Peyer's patch (tissue), 4 donors: ENCODE results near the gene ELF4. TPM values are rescaled to one million over a fixed set of nuclear protein-coding genes. Genes with fewer than 3 reads are reported as not detected.

ENCODE experiments used
- DNase-seq, 3 donors: peaks; one replicate each; pipeline ENCODE4 v3.0.0-alpha.2; 2017 to 2019
- H3K27ac ChIP-seq, 4 donors: fragments of 200-600 bp; sonication (generic); one replicate each; pipeline ENCODE4 v1.5.1; 2016 to 2019
- H3K27me3 ChIP-seq, 2 donors: fragments of 200-600 bp; sonication (generic); one replicate each; pipeline ENCODE4 v1.5.1; 2019
- H3K36me3 ChIP-seq, 3 donors: fragments of 200-600 bp; sonication (generic); one replicate each; pipeline ENCODE4 v1.5.1; 2016 to 2019
- H3K4me1 ChIP-seq, 4 donors: fragments of 200-600 bp; sonication (generic); one replicate each; pipeline ENCODE4 v1.5.1; 2016 to 2019
- H3K4me3 ChIP-seq, 4 donors: fragments of 200-600 bp; sonication (generic); 1 replicate in 3 of 4; 2 replicates in 1 of 4; pipeline ENCODE4 v1.5.1; 2016 to 2019; ENCODE audit warnings: mild to moderate bottlenecking in 1 of 4
- H3K9me3 ChIP-seq, 4 donors: fragments of 200-600 bp; sonication (generic); one replicate each; pipeline ENCODE4 v1.5.1; 2016 to 2019; ENCODE audit warnings: mild to moderate bottlenecking in 1 of 4
- CTCF ChIP-seq, 6 experiments: fragments of 450-650 bp in 4 of 6; fragments of 200-600 bp in 2 of 6; sonication (generic) in 1 of 6; IDR thresholded peaks; one replicate each; pipeline ENCODE4 v1.5.1; 2017 to 2019; ENCODE audit warnings: antibody characterized with exemption in 6 of 6, mild to moderate bottlenecking in 3 of 6, moderate library complexity in 1 of 6
- POLR2A ChIP-seq, 2 donors: fragments of 450-650 bp; IDR thresholded peaks; one replicate each; pipeline ENCODE4 v1.5.1; 2017; ENCODE audit warnings: antibody characterized with exemption in 2 of 2, mild to moderate bottlenecking in 2 of 2, moderate library complexity in 2 of 2
- total RNA-seq, 4 donors: library from RNA; depleted of rRNA; stranded (reverse); fragments of >200 nt; gene quantifications; one replicate each; pipeline ENCODE4 v1.1.0, GENCODE V29; 2016

Gene ELF4
- total RNA-seq, 4 donors from 2014 or later = 17.3 to 47.3 (median 43.7) TPM

- no peaks in the 10 kb centered on the region for H3K27me3 ChIP-seq
- H3K27ac ChIP-seq = peak overlapping the region in 1 of 4 donors; percentile 1
- DNase-seq = no peak
- H3K36me3 ChIP-seq = no peaks in the 10 kb centered on the region
- TF ChIP-seq CTCF (IDR thresholded peaks at IDR 0.05) (no peak), POLR2A (IDR thresholded peaks at IDR 0.05) (no peak)
- H3K4me1 ChIP-seq = peaks cover 0 to 30% (median 7%) of the 10 kb centered on the region in 4 donors
- H3K4me3 ChIP-seq = no peak overlapping the region
- H3K9me3 ChIP-seq = no peaks in the 10 kb centered on the region
Measured at GRCh38 chrX:130095249-130096030, 14.9 kb downstream of the ELF4 start.

- Histone ChIP-seq H3K4me3 (no peak overlapping the region), H3K27ac (no peak overlapping the region), H3K4me1 (peaks cover 0 to 23% (median 5%) of the 10 kb centered on the region in 4 donors), H3K36me3 (no peaks in the 10 kb centered on the region), H3K9me3 (no peaks in the 10 kb centered on the region), H3K27me3 (no peaks in the 10 kb centered on the region)
- DNase-seq = no peak
- TF ChIP-seq CTCF (IDR thresholded peaks at IDR 0.05) = no peak
- TF ChIP-seq POLR2A (IDR thresholded peaks at IDR 0.05) = no peak
Measured at GRCh38 chrX:130094696-130095095, 15.6 kb downstream of the ELF4 start.

GRCh38 chrX:130093271-130093670, 17.0 kb downstream of the ELF4 start:
- TF ChIP-seq CTCF (IDR thresholded peaks at IDR 0.05) (no peak), POLR2A (IDR thresholded peaks at IDR 0.05) (no peak)

GRCh38 chrX:130091980-130092522, 18.2 kb downstream of the ELF4 start:
- H3K27me3 ChIP-seq = no peaks in the 10 kb centered on the region
- no peak for TF ChIP-seq POLR2A (IDR thresholded peaks at IDR 0.05)
- peak in 2 of 6 experiments; percentile 25 to 41 for TF ChIP-seq CTCF (IDR thresholded peaks at IDR 0.05)
- H3K36me3 ChIP-seq = no peaks in the 10 kb centered on the region
- H3K27ac ChIP-seq = peak overlapping the region; percentile 71 to 86 (median 76)
- H3K4me3 ChIP-seq = peak overlapping the region in 3 of 4 donors; percentile 17 to 32 (median 24)
- no peaks in the 10 kb centered on the region for H3K9me3 ChIP-seq
- peaks cover 0 to 4% (median 2%) of the 10 kb centered on the region in 4 donors for H3K4me1 ChIP-seq
- peak; percentile 69 to 95 (median 90) for DNase-seq

More at GRCh38 chrX:130093271-130093670, 17.0 kb downstream of the ELF4 start:
- Histone ChIP-seq H3K36me3 (no peaks in the 10 kb centered on the region), H3K27ac (peak overlapping the region in 2 of 4 donors; percentile 59 to 78), H3K4me3 (no peak overlapping the region), H3K27me3 (no peaks in the 10 kb centered on the region), H3K4me1 (peaks cover 0 to 8% (median 4%) of the 10 kb centered on the region in 4 donors), H3K9me3 (no peaks in the 10 kb centered on the region)
- no peak for DNase-seq

- no peaks in the 10 kb centered on the region for H3K36me3 ChIP-seq
Measured at GRCh38 chrX:130090364-130090763, 19.9 kb downstream of the ELF4 start.

More at GRCh38 chrX:130090364-130090763, 19.9 kb downstream of the ELF4 start:
- peaks cover 0 to 11% (median 7%) of the 10 kb centered on the region in 4 donors for H3K4me1 ChIP-seq
- TF ChIP-seq CTCF (IDR thresholded peaks at IDR 0.05) (no peak), POLR2A (IDR thresholded peaks at IDR 0.05) (no peak)
- no peak for DNase-seq
- H3K27ac ChIP-seq = peak overlapping the region in 1 of 4 donors; percentile 75
- no peaks in the 10 kb centered on the region for H3K9me3 ChIP-seq
- no peak overlapping the region for H3K4me3 ChIP-seq
- H3K27me3 ChIP-seq = no peaks in the 10 kb centered on the region
